Transverse colon (tissue), 4 donors: Measurements from ENCODE around the gene CHSY1. TPM values are rescaled to one million over a fixed set of nuclear protein-coding genes. Genes with fewer than 3 reads are reported as not detected.

Experiments used
- DNase-seq: peaks from one replicate; pipeline ENCODE4 v3.0.0-alpha.2; 2019
- H3K27ac ChIP-seq, 4 donors: fragments of 200-600 bp; sonication (generic); 2 replicates each; pipeline ENCODE4 v1.5.1; 2016 to 2018; ENCODE audit warnings: inconsistent platforms in 4 of 4
- H3K27me3 ChIP-seq: fragments of 200-600 bp; sonication (generic); 2 replicates; pipeline ENCODE4 v1.5.1; 2017; ENCODE audit warnings: inconsistent platforms
- H3K36me3 ChIP-seq, 4 donors: fragments of 200-600 bp; sonication (generic); 2 replicates each; pipeline ENCODE4 v1.5.1; 2017 to 2019; ENCODE audit warnings: inconsistent platforms in 4 of 4
- H3K4me1 ChIP-seq, 4 donors: fragments of 200-600 bp; sonication (generic); 2 replicates each; pipeline ENCODE4 v1.5.1; 2017 to 2020; ENCODE audit warnings: inconsistent platforms in 4 of 4
- H3K4me3 ChIP-seq, 4 donors: fragments of 200-600 bp; sonication (generic); 1 replicate in 1 of 4; 2 replicates in 3 of 4; pipeline versions ENCODE4 v1.5.1 to v1.6.1; 2017 to 2019; ENCODE audit warnings: inconsistent platforms in 4 of 4
- H3K9me3 ChIP-seq, 2 donors: fragments of 200-600 bp; sonication (generic); 2 replicates each; pipeline ENCODE4 v1.5.1; 2017 to 2019; ENCODE audit warnings: inconsistent platforms in 2 of 2
- CTCF ChIP-seq, 5 experiments: fragments of 200-600 bp in 3 of 5; fragments of 450-650 bp in 2 of 5; sonication (generic) in 3 of 5; IDR thresholded peaks; 1 replicate in 2 of 5; 2 replicates in 3 of 5; pipeline ENCODE4 v1.5.1; 2016 to 2017; ENCODE audit warnings: antibody characterized with exemption in 5 of 5, inconsistent platforms in 3 of 5, mild to moderate bottlenecking in 2 of 5, moderate library complexity in 1 of 5
- EP300 ChIP-seq: sonication (generic); formaldehyde crosslinking; IDR thresholded peaks from one replicate; pipeline ENCODE4 v1.6.1; 2017; ENCODE audit warnings: antibody characterized with exemption, low read depth
- POLR2A ChIP-seq: fragments of 450-650 bp; IDR thresholded peaks from one replicate; pipeline ENCODE4 v1.6.1; 2016; ENCODE audit warnings: antibody characterized with exemption, mild to moderate bottlenecking, moderate library complexity
- POLR2AphosphoS5 ChIP-seq, 3 donors: sonication (generic); formaldehyde crosslinking; IDR thresholded peaks; one replicate each; pipeline ENCODE4 v1.6.1; 2016; ENCODE audit warnings: antibody characterized with exemption in 3 of 3
- WGBS, 2 donors: methylation state at CpG; one replicate each; pipeline ENCODE4 v1.1.5; 2018; ENCODE audit warnings: low coverage in 1 of 2; 5-methylcytosine and 5-hydroxymethylcytosine counted together
- in situ Hi-C, 4 donors: fragments of 200-750 bp; cut with MboI; loops; one replicate each; pipeline versions ENCODE4 v1.15.0 to v1.15.1; 2017; ENCODE audit warnings: low sequenced_read_pairs in 3 of 4, low pct_ligation_motif_present in 1 of 4, low pct_unique_long_range_greater_than_20kb in 1 of 4
- intact Hi-C: fragments of 100-400 bp; cut with DNase I; formaldehyde crosslinking; loops from one replicate; pipeline ENCODE4 v1.15.1; 2023; ENCODE audit warnings: low total_unique reads
- total RNA-seq, 4 donors: library from RNA; depleted of rRNA; stranded (reverse); fragments of >200 nt; gene quantifications; one replicate each; pipeline ENCODE4 v1.1.0, GENCODE V29; 2016

CHSY1 gene
- total RNA-seq, 4 donors from 2014 or later, result 4.0 to 33.7 (median 11.8) TPM

- peak in 1 of 5 experiments; percentile 6 for TF ChIP-seq CTCF (IDR thresholded peaks at IDR 0.05)
- TF ChIP-seq EP300, result no peak
- Histone ChIP-seq H3K27ac (peak overlapping the region; percentile 92 to 96 (median 94)), H3K36me3 (no peaks in the 10 kb centered on the region), H3K4me3 (peak overlapping the region; percentile 75 to 97 (median 88)), H3K4me1 (peaks cover 10 to 48% (median 27%) of the 10 kb centered on the region in 4 donors), H3K9me3 (no peaks in the 10 kb centered on the region), H3K27me3 (no peaks in the 10 kb centered on the region)
- WGBS, 2 donors, result 2% methylated on average over 28 of the region's 150 CpGs; no CpG with 5 or more reads in 1 of the 2 donors
- DNase-seq, result no peak
- intact Hi-C loops, result no loop called here
- in situ Hi-C loops, result loop anchor here (10.0 to 25.0 kb wide), 4 partner anchors 166 to 614 kb away; partner anchors contain the start of gene LRRK1 (in 4 of the 4)
These were observed 697 bp downstream of the CHSY1 start for GRCh38 chr15:101250873-101251829.

GRCh38 chr15:101250341-101250831 is 1.5 kb downstream of the CHSY1 start:
- intact Hi-C loops, result no loop called here
- no peak for DNase-seq
- TF ChIP-seq CTCF (IDR thresholded peaks at IDR 0.05) (no peak), EP300 (no peak), POLR2A (no peak), POLR2AphosphoS5 (IDR thresholded peaks at IDR 0.05) (no peak)
- H3K9me3 ChIP-seq, result no peaks in the 10 kb centered on the region
- H3K27me3 ChIP-seq, result no peaks in the 10 kb centered on the region
- in situ Hi-C loops, result loop anchor here (10.0 to 25.0 kb wide), 4 partner anchors 166 to 613 kb away; partner anchors contain the start of gene LRRK1 (in 4 of the 4)
- peak overlapping the region; percentile 77 to 84 (median 80) for H3K27ac ChIP-seq
- 8 to 20% methylated on average over 1 to 6 of the region's 6 CpGs for WGBS, 2 donors
- H3K36me3 ChIP-seq, result no peaks in the 10 kb centered on the region
- H3K4me3 ChIP-seq, result peak overlapping the region; percentile 56 to 87 (median 69)
- H3K4me1 ChIP-seq, result peaks cover 10 to 56% (median 30%) of the 10 kb centered on the region in 4 donors

- H3K27ac ChIP-seq, result no peak overlapping the region
- in situ Hi-C loops, result no loop called here
- DNase-seq, result no peak
- peaks cover 10 to 71% (median 34%) of the 10 kb centered on the region in 4 donors for H3K4me1 ChIP-seq
- no peaks in the 10 kb centered on the region for H3K9me3 ChIP-seq
- H3K36me3 ChIP-seq, result no peaks in the 10 kb centered on the region
- WGBS, 2 donors, result 73% methylated on average over 3 of the region's 3 CpGs; no CpG with 5 or more reads in 1 of the 2 donors
- H3K27me3 ChIP-seq, result no peaks in the 10 kb centered on the region
- no peak for TF ChIP-seq POLR2AphosphoS5 (IDR thresholded peaks at IDR 0.05)
- no peak for TF ChIP-seq POLR2A
- no peak for TF ChIP-seq EP300
- TF ChIP-seq CTCF (IDR thresholded peaks at IDR 0.05), result no peak
- intact Hi-C loops, result loop anchor here (10.0 kb wide), 1 partner anchor 123 kb away; no protein-coding TSS in a partner anchor
- H3K4me3 ChIP-seq, result no peak overlapping the region
These were observed 3.6 kb downstream of the CHSY1 start for GRCh38 chr15:101248274-101248673.
